22Rv1 (cell line): ENCODE data around the gene HLA-DOA.

ENCODE experiments used
- H3K27ac ChIP-seq: fragments of 450-650 bp; 2 replicates; pipeline ENCODE4 v1.5.1; 2017
- CTCF ChIP-seq: fragments of 450-650 bp; IDR thresholded peaks from 2 replicates; pipeline ENCODE4 v1.5.1; 2017; ENCODE audit warnings: mild to moderate bottlenecking
- ZFX ChIP-seq: fragments of 450-650 bp; IDR thresholded peaks from 2 replicates; pipeline ENCODE4 v1.6.1; 2017; ENCODE audit warnings: antibody characterized with exemption, borderline replicate concordance

Gene HLA-DOA

GRCh38 chr6:32956176-32956575, 53.2 kb downstream of the HLA-DOA start:
- TF ChIP-seq ZFX (no peak), CTCF (no peak)
- H3K27ac ChIP-seq, result no peak overlapping the region

DNA sequence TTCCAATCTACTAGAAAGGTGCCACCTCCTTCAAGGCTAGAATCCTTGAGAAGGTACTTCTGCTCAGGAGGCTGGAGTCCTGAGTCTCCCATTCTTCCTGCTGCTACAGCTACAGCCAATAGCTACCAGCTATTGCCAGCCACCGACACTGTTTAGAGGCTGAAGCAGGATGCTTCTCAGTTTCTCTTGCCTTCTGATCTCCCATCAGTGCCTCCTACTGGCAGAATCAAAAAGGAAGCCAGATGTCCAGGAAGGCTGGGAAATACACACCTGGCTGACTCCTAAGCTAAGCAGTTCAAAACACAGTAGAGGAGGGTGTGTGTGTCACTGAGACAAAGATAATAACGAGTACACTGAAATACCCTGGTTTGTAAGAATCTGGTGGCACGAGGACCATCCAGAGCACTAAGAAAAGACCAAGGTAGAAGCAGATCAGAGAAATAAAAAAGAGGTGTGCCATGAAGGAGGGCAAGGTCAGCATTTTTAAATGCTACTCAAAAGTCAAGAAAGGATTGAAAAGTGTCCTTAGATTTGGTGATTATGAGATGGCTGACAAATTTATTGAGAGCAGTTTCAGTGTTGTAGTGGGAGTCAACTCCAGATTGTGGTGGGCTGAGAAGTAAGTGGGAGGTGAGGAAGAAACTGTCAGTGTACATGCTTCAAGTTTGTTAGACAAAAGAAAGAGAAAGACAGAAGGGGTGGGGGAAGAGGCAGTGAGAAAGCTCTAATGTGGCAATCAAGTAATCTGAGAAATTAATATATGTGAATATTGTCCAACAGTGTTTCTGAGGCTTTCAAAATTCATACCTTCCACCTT, 54.2 kb downstream of the HLA-DOA start:
- H3K27ac ChIP-seq, result no peak overlapping the region
- TF ChIP-seq ZFX (no peak), CTCF (peak; percentile 61)

DNA sequence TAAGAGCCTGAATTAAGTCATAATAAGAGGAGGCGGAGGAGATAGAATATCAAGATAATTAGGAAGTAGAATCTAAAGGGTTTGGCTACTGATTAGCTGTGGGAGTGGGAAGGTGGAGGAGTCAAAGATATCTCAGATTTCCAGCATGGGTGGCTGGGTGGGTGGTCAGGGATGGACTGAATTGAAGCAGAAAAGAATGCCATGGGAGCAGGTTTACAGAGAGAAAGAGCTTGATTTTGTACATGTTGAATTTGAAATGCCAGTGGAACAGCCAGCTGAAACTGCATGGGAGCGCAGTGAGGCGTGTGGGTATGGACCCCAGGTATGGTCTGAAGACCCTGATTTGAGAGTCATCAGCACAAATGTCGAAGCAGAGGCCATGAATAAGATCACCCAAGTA, 55.1 kb downstream of the HLA-DOA start:
- no peak overlapping the region for H3K27ac ChIP-seq
- TF ChIP-seq CTCF, result no peak
- TF ChIP-seq ZFX, result no peak
